Duodenal mucosa (tissue), 2 donors: Measurements from ENCODE around the gene TYW1B.
"Not testable (repeated sequence)": the region's sequence is repeated elsewhere in the genome, so short reads cannot be mapped to it uniquely, and the experiment has no call there.

Experiments
- H3K27ac ChIP-seq: one replicate; pipeline ENCODE4 v1.7.0; 2013; ENCODE audit warnings: low read depth, low read length
- H3K27me3 ChIP-seq, 2 donors: one replicate each; pipeline ENCODE4 v1.7.0; 2013; ENCODE audit warnings: low read length in 2 of 2, control low read depth in 1 of 2; ENCODE audit not compliant: insufficient read depth in 2 of 2, control insufficient read depth in 1 of 2
- H3K36me3 ChIP-seq, 2 donors: one replicate each; pipeline ENCODE4 v1.7.0; 2013; ENCODE audit warnings: low read length in 2 of 2, control low read depth in 1 of 2; ENCODE audit not compliant: insufficient read depth in 2 of 2, control insufficient read depth in 1 of 2
- H3K4me1 ChIP-seq, 2 donors: one replicate each; pipeline ENCODE4 v1.7.0; 2013; ENCODE audit warnings: low read length in 2 of 2, control low read depth in 1 of 2; ENCODE audit not compliant: insufficient read depth in 2 of 2, control insufficient read depth in 1 of 2
- H3K4me3 ChIP-seq, 2 donors: one replicate each; pipeline ENCODE4 v1.7.0; 2013; ENCODE audit warnings: low read length in 2 of 2, low read depth in 1 of 2
- H3K9ac ChIP-seq, 2 donors: one replicate each; pipeline ENCODE4 v1.7.0; 2013; ENCODE audit warnings: low read length in 2 of 2, low read depth in 1 of 2
- H3K9me3 ChIP-seq, 2 donors: one replicate each; pipeline ENCODE4 v1.7.0; 2013; ENCODE audit warnings: low read length in 2 of 2, control low read depth in 1 of 2; ENCODE audit not compliant: control insufficient read depth in 1 of 2

TYW1B gene

GRCh38 chr7:72827839-72828591, at the start of gene TYW1B:
TYW1B (minus strand) TSS chr7:72828200; CDS start chr7:72828075, 125 bp downstream.
- peak within 1 kb of the TSS; percentile 56 to 80 for H3K9ac ChIP-seq
- H3K36me3 ChIP-seq, H3K9me3 ChIP-seq, H3K27me3 ChIP-seq, H3K4me1 ChIP-seq: not testable (repeated sequence)
- peak within 1 kb of the TSS; percentile 75 to 94 for H3K4me3 ChIP-seq
- H3K27ac ChIP-seq = peak within 1 kb of the TSS; percentile 32

- not testable (repeated sequence) for H3K27ac ChIP-seq, H3K4me3 ChIP-seq, H3K27me3 ChIP-seq, H3K36me3 ChIP-seq, H3K4me1 ChIP-seq, H3K9me3 ChIP-seq, H3K9ac ChIP-seq
These were observed 39.6 kb upstream of the TYW1B start for GRCh38 chr7:72867591-72867990.

GRCh38 chr7:72858846-72859400, 30.9 kb upstream of the TYW1B start:
- not testable (repeated sequence) for H3K9me3 ChIP-seq, H3K36me3 ChIP-seq, H3K4me3 ChIP-seq, H3K9ac ChIP-seq, H3K27me3 ChIP-seq, H3K27ac ChIP-seq, H3K4me1 ChIP-seq

- H3K27me3 ChIP-seq, H3K36me3 ChIP-seq, H3K4me3 ChIP-seq, H3K27ac ChIP-seq, H3K9ac ChIP-seq, H3K9me3 ChIP-seq, H3K4me1 ChIP-seq: not testable (repeated sequence)
These were observed 29.9 kb upstream of the TYW1B start for GRCh38 chr7:72857925-72858324.

GRCh38 chr7:72855261-72855660, 27.3 kb upstream of the TYW1B start:
- H3K4me3 ChIP-seq, H3K9ac ChIP-seq: not testable (repeated sequence)

GRCh38 chr7:72852937-72853336, 24.9 kb upstream of the TYW1B start:
- not testable (repeated sequence) for H3K36me3 ChIP-seq, H3K9ac ChIP-seq

More at GRCh38 chr7:72855261-72855660, 27.3 kb upstream of the TYW1B start:
- H3K9me3 ChIP-seq, H3K27ac ChIP-seq, H3K4me1 ChIP-seq, H3K36me3 ChIP-seq, H3K27me3 ChIP-seq: not testable (repeated sequence)

GRCh38 chr7:72850746-72851145, 22.7 kb upstream of the TYW1B start:
- not testable (repeated sequence) for H3K9ac ChIP-seq, H3K9me3 ChIP-seq, H3K4me1 ChIP-seq, H3K36me3 ChIP-seq, H3K27me3 ChIP-seq, H3K4me3 ChIP-seq, H3K27ac ChIP-seq

More at GRCh38 chr7:72852937-72853336, 24.9 kb upstream of the TYW1B start:
- not testable (repeated sequence) for H3K9me3 ChIP-seq, H3K4me3 ChIP-seq, H3K27ac ChIP-seq, H3K27me3 ChIP-seq, H3K4me1 ChIP-seq

- H3K36me3 ChIP-seq, H3K9ac ChIP-seq, H3K4me3 ChIP-seq, H3K27ac ChIP-seq, H3K27me3 ChIP-seq, H3K4me1 ChIP-seq: not testable (repeated sequence)
- H3K9me3 ChIP-seq = peaks cover 11 to 12% of the 10 kb centered on the region in 2 donors
These were observed 16.1 kb upstream of the TYW1B start for GRCh38 chr7:72844146-72844545.

GRCh38 chr7:72843166-72843565, 15.2 kb upstream of the TYW1B start:
- not testable (repeated sequence) for H3K27me3 ChIP-seq, H3K36me3 ChIP-seq, H3K9ac ChIP-seq, H3K27ac ChIP-seq, H3K4me1 ChIP-seq, H3K4me3 ChIP-seq
- peaks cover 11 to 12% of the 10 kb centered on the region in 2 donors for H3K9me3 ChIP-seq

GRCh38 chr7:72840966-72841511, 13.0 kb upstream of the TYW1B start:
- H3K4me1 ChIP-seq, H3K27ac ChIP-seq: not testable (repeated sequence)
- H3K9me3 ChIP-seq = peaks cover 11 to 12% of the 10 kb centered on the region in 2 donors

More at GRCh38 chr7:72840966-72841511, 13.0 kb upstream of the TYW1B start:
- H3K27me3 ChIP-seq, H3K9ac ChIP-seq, H3K36me3 ChIP-seq, H3K4me3 ChIP-seq: not testable (repeated sequence)
